Heart left ventricle (tissue), 13 donors: ENCODE measurements around the gene HLA-F.

ENCODE experiments used
- POLR2A ChIP-seq, 2 donors: fragments of 450-650 bp; IDR thresholded peaks; one replicate each; pipeline ENCODE4 v1.6.1; 2017; ENCODE audit warnings: antibody characterized with exemption in 2 of 2, mild to moderate bottlenecking in 2 of 2, moderate library complexity in 2 of 2
- TF ChIP-seq, protein P1 (sequence below), 12 donors: fragments of 200-600 bp; sonication (generic) in 4 of 12; IDR thresholded peaks; one replicate each; pipeline versions ENCODE4 v1.5.0 to v1.8.0; 2018 to 2022; ENCODE audit warnings: antibody characterized with exemption in 12 of 12, mild to moderate bottlenecking in 5 of 12
- donor health status: ischemic (EF 13 %, LVEDD 7.1; RV severe dilation, severe dysfunction).
- donor health status: DM: no; HTN: yes; CAD: no.
- donor health status: DM: no; HTN: no; CAD: no.
- donor health status: ischemic (EF 25% LVEDD 6.9; RV normal size, moderate dysfunction).
- donor health status: ischemic (EF 25% LVEDD 5.7; RV mildly dilated, moderate dysfunction).
- donor health status: ischemic (EF 35%, LVEDD 5.7; RV mildly dilated, moderate dysfunction).
- donor health status: nonischemic (EF 11% LVEDD 7.7; RV severe dilation, severe dysfunction).
- donor health status: DM: yes; HTN: yes; CAD: no.
- donor health status: PGD.
- donor health status: ischemic (EF 29% LVEDD 5.4; RV normal size, mild dysfunction).
- donor health status: nonischemic (EF 23%, LVEDD 6.1; RV moderate dilation, normal function).

DNA sequence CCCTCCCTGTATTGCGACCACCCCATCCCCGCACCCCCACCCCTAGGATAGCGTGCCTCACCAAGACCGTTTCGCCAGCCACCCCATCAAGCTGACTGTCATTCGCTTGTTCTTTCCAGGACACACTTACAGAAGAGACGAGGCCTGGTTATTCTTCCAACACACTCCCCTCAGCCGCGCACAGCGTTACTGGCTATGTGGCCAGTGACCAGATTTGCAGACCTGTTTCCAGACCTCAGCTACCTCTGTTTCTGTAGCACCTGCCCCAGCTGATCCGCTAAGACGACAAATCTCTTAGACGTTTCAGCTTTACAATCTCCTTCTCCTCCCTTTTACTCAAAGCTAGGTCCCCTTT lies 26.1 kb downstream of the HLA-F start:
- TF ChIP-seq, protein P1, sequence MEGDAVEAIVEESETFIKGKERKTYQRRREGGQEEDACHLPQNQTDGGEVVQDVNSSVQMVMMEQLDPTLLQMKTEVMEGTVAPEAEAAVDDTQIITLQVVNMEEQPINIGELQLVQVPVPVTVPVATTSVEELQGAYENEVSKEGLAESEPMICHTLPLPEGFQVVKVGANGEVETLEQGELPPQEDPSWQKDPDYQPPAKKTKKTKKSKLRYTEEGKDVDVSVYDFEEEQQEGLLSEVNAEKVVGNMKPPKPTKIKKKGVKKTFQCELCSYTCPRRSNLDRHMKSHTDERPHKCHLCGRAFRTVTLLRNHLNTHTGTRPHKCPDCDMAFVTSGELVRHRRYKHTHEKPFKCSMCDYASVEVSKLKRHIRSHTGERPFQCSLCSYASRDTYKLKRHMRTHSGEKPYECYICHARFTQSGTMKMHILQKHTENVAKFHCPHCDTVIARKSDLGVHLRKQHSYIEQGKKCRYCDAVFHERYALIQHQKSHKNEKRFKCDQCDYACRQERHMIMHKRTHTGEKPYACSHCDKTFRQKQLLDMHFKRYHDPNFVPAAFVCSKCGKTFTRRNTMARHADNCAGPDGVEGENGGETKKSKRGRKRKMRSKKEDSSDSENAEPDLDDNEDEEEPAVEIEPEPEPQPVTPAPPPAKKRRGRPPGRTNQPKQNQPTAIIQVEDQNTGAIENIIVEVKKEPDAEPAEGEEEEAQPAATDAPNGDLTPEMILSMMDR (IDR thresholded peaks at IDR 0.05) = no peak
- TF ChIP-seq POLR2A (IDR thresholded peaks at IDR 0.05) = no peak
